DMS153 (cell line): ENCODE measurements around the gene NEDD4L.
"Not testable (repeated sequence)": the region's sequence is repeated elsewhere in the genome, so short reads cannot be mapped to it uniquely, and the experiment has no call there.

Experiments used
- DNase-seq: peaks from one replicate; lab custom pipeline; 2025; lab: John Stamatoyannopoulos, UW

Gene NEDD4L

GRCh38 chr18:58156516-58156915 is 112.5 kb downstream of the NEDD4L start:
- no peak for DNase-seq

GRCh38 chr18:58157237-58157636 is 113.2 kb downstream of the NEDD4L start:
- DNase-seq = no peak

GRCh38 chr18:58158008-58158407 is 114.0 kb downstream of the NEDD4L start:
- DNase-seq = no peak

GRCh38 chr18:58158459-58158858 is 114.4 kb downstream of the NEDD4L start:
- no peak for DNase-seq

- no peak for DNase-seq
Measured at GRCh38 chr18:58161659-58162058, 117.6 kb downstream of the NEDD4L start.

- no peak for DNase-seq
Measured at GRCh38 chr18:58162127-58162526, 118.1 kb downstream of the NEDD4L start.

GRCh38 chr18:58163004-58163590 is 119.1 kb downstream of the NEDD4L start:
- DNase-seq = no peak

GRCh38 chr18:58166278-58166844 is 122.3 kb downstream of the NEDD4L start:
- no peak for DNase-seq

GRCh38 chr18:58167073-58167472 is 123.0 kb downstream of the NEDD4L start:
- no peak for DNase-seq

GRCh38 chr18:58168221-58168620 is 124.2 kb downstream of the NEDD4L start:
- no peak for DNase-seq

- no peak for DNase-seq
Measured at GRCh38 chr18:58168993-58169392, 125.0 kb downstream of the NEDD4L start.

- DNase-seq = no peak
Measured at GRCh38 chr18:58169472-58169871, 125.4 kb downstream of the NEDD4L start.

GRCh38 chr18:58170036-58170435 is 126.0 kb downstream of the NEDD4L start:
- DNase-seq = not testable (repeated sequence)

GRCh38 chr18:58172031-58172430 is 128.0 kb downstream of the NEDD4L start:
- no peak for DNase-seq

GRCh38 chr18:58174285-58174684 is 130.3 kb downstream of the NEDD4L start:
- DNase-seq = no peak

- DNase-seq = peak; percentile 42
Measured at GRCh38 chr18:58175122-58175785, 131.2 kb downstream of the NEDD4L start.

- peak; percentile 24 for DNase-seq
Measured at GRCh38 chr18:58175786-58176176, 131.8 kb downstream of the NEDD4L start.

- DNase-seq = no peak
Measured at GRCh38 chr18:58177004-58177717, 133.1 kb downstream of the NEDD4L start.

- DNase-seq = no peak
Measured at GRCh38 chr18:58177896-58178470, 134.0 kb downstream of the NEDD4L start.

GRCh38 chr18:58178511-58178910 is 134.5 kb downstream of the NEDD4L start:
- no peak for DNase-seq

- no peak for DNase-seq
Measured at GRCh38 chr18:58180172-58180571, 136.1 kb downstream of the NEDD4L start.

GRCh38 chr18:58180738-58181353 is 136.8 kb downstream of the NEDD4L start:
- DNase-seq = no peak
